ENCODE measurements around the gene EVI2B.
"Not testable (repeated sequence)": the region's sequence is repeated elsewhere in the genome, so short reads cannot be mapped to it uniquely, and the experiment has no call there.

The EVI2B gene

GRCh38 chr17:31327534-31328159 lies 13.8 kb upstream of the EVI2B start:
- H3K36me3 ChIP-seq (ENCODE audit: control insufficient read depth in 5 of 5, insufficient read depth in 5 of 5, low read length in 5 of 5) = peaks cover 7 to 19% (median 15%) of the 10 kb centered on the region in 5 donors
- H3K9me3 ChIP-seq (ENCODE audit: control insufficient read depth in 5 of 5, low read length in 5 of 5) = no peaks in the 10 kb centered on the region
- no peaks in the 10 kb centered on the region for H3K4me1 ChIP-seq (ENCODE audit: control insufficient read depth in 5 of 5, insufficient read depth in 5 of 5, low read length in 5 of 5)
- no peak overlapping the region for H3K27ac ChIP-seq (ENCODE audit: low read depth, low read length)
- H3K9ac ChIP-seq (ENCODE audit: low read length in 5 of 5) = no peak overlapping the region
- no peak overlapping the region for H3K4me3 ChIP-seq (ENCODE audit: low read depth in 1 of 5, low read length in 5 of 5)
- no peaks in the 10 kb centered on the region for H3K27me3 ChIP-seq (ENCODE audit: control insufficient read depth in 5 of 5, insufficient read depth in 4 of 5, low read length in 5 of 5)

- Histone ChIP-seq H3K27me3 (ENCODE audit: control insufficient read depth in 5 of 5, insufficient read depth in 4 of 5, low read length in 5 of 5) (no peaks in the 10 kb centered on the region), H3K9me3 (ENCODE audit: control insufficient read depth in 5 of 5, low read length in 5 of 5) (no peaks in the 10 kb centered on the region), H3K4me1 (ENCODE audit: control insufficient read depth in 5 of 5, insufficient read depth in 5 of 5, low read length in 5 of 5) (peaks cover 0 to 4% (median 3%) of the 10 kb centered on the region in 5 donors), H3K27ac (ENCODE audit: low read depth, low read length) (no peak overlapping the region), H3K4me3 (ENCODE audit: low read depth in 1 of 5, low read length in 5 of 5) (no peak overlapping the region), H3K9ac (ENCODE audit: low read length in 5 of 5) (no peak overlapping the region), H3K36me3 (ENCODE audit: control insufficient read depth in 5 of 5, insufficient read depth in 5 of 5, low read length in 5 of 5) (peaks cover 0 to 17% (median 15%) of the 10 kb centered on the region in 5 donors)
Observed at GRCh38 chr17:31323551-31323950, 9.7 kb upstream of the EVI2B start.

- H3K9me3 ChIP-seq (ENCODE audit: control insufficient read depth in 5 of 5, low read length in 5 of 5) = no peaks in the 10 kb centered on the region
- H3K4me1 ChIP-seq (ENCODE audit: control insufficient read depth in 5 of 5, insufficient read depth in 5 of 5, low read length in 5 of 5) = peaks cover 0 to 12% (median 5%) of the 10 kb centered on the region in 5 donors
- H3K9ac ChIP-seq (ENCODE audit: low read length in 5 of 5) = no peak overlapping the region
- no peak overlapping the region for H3K4me3 ChIP-seq (ENCODE audit: low read depth in 1 of 5, low read length in 5 of 5)
- H3K36me3 ChIP-seq (ENCODE audit: control insufficient read depth in 5 of 5, insufficient read depth in 5 of 5, low read length in 5 of 5) = peaks cover 0 to 9% (median 7%) of the 10 kb centered on the region in 5 donors
- no peaks in the 10 kb centered on the region for H3K27me3 ChIP-seq (ENCODE audit: control insufficient read depth in 5 of 5, insufficient read depth in 4 of 5, low read length in 5 of 5)
- no peak overlapping the region for H3K27ac ChIP-seq (ENCODE audit: low read depth, low read length)
Observed at GRCh38 chr17:31321966-31322365, 8.1 kb upstream of the EVI2B start.

DNA sequence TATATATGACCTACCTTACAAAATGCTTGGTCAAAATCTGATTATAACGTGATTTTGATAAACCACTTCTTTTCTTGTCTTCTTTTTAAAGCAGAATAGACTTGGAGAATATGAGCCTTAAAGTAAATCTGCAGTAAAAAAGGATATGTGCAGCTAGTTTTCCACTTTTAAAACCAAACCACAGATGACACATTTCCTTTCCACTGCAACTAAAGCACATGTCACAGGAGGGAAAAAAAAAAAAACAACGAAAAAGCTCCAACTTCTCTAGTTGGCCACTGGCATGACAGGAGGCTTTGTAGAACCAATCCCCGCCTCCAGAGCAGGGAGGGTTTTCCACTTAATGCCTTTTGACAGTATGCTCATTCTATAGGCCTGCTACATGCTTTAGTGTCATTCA lies 7.6 kb upstream of the EVI2B start, which contains the start of gene EVI2A:
Gene EVI2A (minus strand): TSS at position 142 of the 400 bp plus-strand sequence. CDS start 2,609 bp downstream, outside the sequence.
- Histone ChIP-seq H3K4me1 (ENCODE audit: control insufficient read depth in 5 of 5, insufficient read depth in 5 of 5, low read length in 5 of 5) (peaks cover 0 to 12% (median 5%) of the 10 kb centered on the region in 5 donors), H3K4me3 (ENCODE audit: low read depth in 1 of 5, low read length in 5 of 5) (peak within 1 kb of the TSS; percentile 28 to 54 (median 39)), H3K36me3 (ENCODE audit: control insufficient read depth in 5 of 5, insufficient read depth in 5 of 5, low read length in 5 of 5) (peaks cover 0 to 8% (median 7%) of the 10 kb centered on the region in 5 donors), H3K9me3 (ENCODE audit: control insufficient read depth in 5 of 5, low read length in 5 of 5) (no peaks in the 10 kb centered on the region), H3K9ac (ENCODE audit: low read length in 5 of 5) (peak within 1 kb of the TSS in 1 of 5 donors; percentile 49), H3K27me3 (ENCODE audit: control insufficient read depth in 5 of 5, insufficient read depth in 4 of 5, low read length in 5 of 5) (no peaks in the 10 kb centered on the region), H3K27ac (ENCODE audit: low read depth, low read length) (peak within 1 kb of the TSS; percentile 13)

DNA sequence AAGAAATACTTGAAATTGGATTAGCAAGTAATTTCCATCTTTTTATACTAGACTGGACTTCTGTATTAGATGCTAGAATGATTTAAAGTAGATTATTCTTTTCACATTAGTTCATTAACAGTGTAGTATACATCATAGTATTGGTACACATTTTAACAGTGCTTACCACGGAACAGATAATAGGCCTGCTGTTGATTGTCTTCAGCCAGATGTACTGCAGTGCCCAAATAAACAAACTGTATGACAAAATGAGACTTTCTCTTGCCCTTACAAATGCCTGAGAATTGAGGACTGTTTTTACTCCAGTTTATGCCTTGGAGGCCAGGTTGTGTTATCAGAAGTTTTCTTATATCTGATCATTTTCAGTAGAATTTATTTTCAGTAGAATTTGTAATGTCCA lies 6.9 kb upstream of the EVI2B start:
- Histone ChIP-seq H3K4me1 (ENCODE audit: control insufficient read depth in 5 of 5, insufficient read depth in 5 of 5, low read length in 5 of 5) (peaks cover 0 to 14% (median 5%) of the 10 kb centered on the region in 5 donors), H3K4me3 (ENCODE audit: low read depth in 1 of 5, low read length in 5 of 5) (peak overlapping the region; percentile 28 to 51 (median 39)), H3K9ac (ENCODE audit: low read length in 5 of 5) (peak overlapping the region in 1 of 5 donors; percentile 49), H3K9me3 (ENCODE audit: control insufficient read depth in 5 of 5, low read length in 5 of 5) (no peaks in the 10 kb centered on the region), H3K27me3 (ENCODE audit: control insufficient read depth in 5 of 5, insufficient read depth in 4 of 5, low read length in 5 of 5) (no peaks in the 10 kb centered on the region), H3K27ac (ENCODE audit: low read depth, low read length) (peak overlapping the region; percentile 13), H3K36me3 (ENCODE audit: control insufficient read depth in 5 of 5, insufficient read depth in 5 of 5, low read length in 5 of 5) (peaks cover 0 to 2% (median under 1%) of the 10 kb centered on the region in 5 donors)

- no peak overlapping the region for H3K27ac ChIP-seq (ENCODE audit: low read depth, low read length)
- H3K27me3 ChIP-seq (ENCODE audit: control insufficient read depth in 5 of 5, insufficient read depth in 4 of 5, low read length in 5 of 5) = no peaks in the 10 kb centered on the region
- H3K4me3 ChIP-seq (ENCODE audit: low read depth in 1 of 5, low read length in 5 of 5) = peak overlapping the region in 2 of 5 donors; percentile 28 to 42
- no peaks in the 10 kb centered on the region for H3K36me3 ChIP-seq (ENCODE audit: control insufficient read depth in 5 of 5, insufficient read depth in 5 of 5, low read length in 5 of 5)
- no peaks in the 10 kb centered on the region for H3K9me3 ChIP-seq (ENCODE audit: control insufficient read depth in 5 of 5, low read length in 5 of 5)
- H3K4me1 ChIP-seq (ENCODE audit: control insufficient read depth in 5 of 5, insufficient read depth in 5 of 5, low read length in 5 of 5) = peaks cover 0 to 15% (median 5%) of the 10 kb centered on the region in 5 donors
- peak overlapping the region in 1 of 5 donors; percentile 51 for H3K9ac ChIP-seq (ENCODE audit: low read length in 5 of 5)
Observed at GRCh38 chr17:31320241-31320640, 6.4 kb upstream of the EVI2B start.

DNA sequence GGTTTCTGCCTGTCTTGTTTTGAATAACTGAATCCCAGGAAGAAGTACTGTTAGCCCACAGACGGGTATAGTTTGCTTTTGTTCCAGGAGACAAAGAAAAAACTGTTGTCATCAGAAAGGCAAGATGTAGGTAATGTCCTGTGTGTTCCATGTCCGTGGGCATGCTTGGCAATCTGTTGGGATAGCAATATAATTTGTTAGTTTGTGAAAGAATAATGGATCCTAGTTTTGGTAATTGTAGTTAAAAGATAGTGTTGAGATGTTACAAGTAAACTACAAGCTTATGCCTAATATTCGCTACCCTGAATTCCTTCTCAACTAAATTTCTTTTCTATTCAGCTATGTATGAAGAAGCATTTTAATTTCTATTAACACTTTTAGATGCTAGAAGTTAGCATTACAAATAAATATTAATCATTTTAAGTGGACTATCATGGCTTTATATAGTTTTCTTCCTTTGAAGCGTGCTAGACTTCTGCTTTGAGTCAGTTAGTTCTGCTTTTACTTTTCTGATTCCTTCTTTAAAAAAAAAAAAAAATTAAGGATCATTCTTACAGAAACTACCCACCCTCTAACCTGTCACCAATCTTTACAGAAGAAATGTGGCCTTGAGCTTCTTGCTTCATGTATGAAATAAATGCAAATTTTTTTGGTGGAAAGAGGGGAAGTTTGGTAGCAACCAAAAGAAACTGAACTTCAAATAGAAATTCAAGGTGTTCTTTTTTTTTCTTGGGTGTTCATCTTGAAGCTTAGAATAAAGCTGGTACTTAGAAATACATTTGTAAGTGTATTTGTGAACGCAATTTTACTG lies 5.2 kb upstream of the EVI2B start:
- peak overlapping the region; percentile 36 to 63 (median 62) for H3K4me3 ChIP-seq (ENCODE audit: low read depth in 1 of 5, low read length in 5 of 5)
- H3K9me3 ChIP-seq (ENCODE audit: control insufficient read depth in 5 of 5, low read length in 5 of 5) = no peaks in the 10 kb centered on the region
- peaks cover 0 to 18% (median 5%) of the 10 kb centered on the region in 5 donors for H3K4me1 ChIP-seq (ENCODE audit: control insufficient read depth in 5 of 5, insufficient read depth in 5 of 5, low read length in 5 of 5)
- peak overlapping the region; percentile 69 for H3K27ac ChIP-seq (ENCODE audit: low read depth, low read length)
- no peaks in the 10 kb centered on the region for H3K27me3 ChIP-seq (ENCODE audit: control insufficient read depth in 5 of 5, insufficient read depth in 4 of 5, low read length in 5 of 5)
- H3K9ac ChIP-seq (ENCODE audit: low read length in 5 of 5) = peak overlapping the region; percentile 31 to 57 (median 42)
- H3K36me3 ChIP-seq (ENCODE audit: control insufficient read depth in 5 of 5, insufficient read depth in 5 of 5, low read length in 5 of 5) = no peaks in the 10 kb centered on the region

DNA sequence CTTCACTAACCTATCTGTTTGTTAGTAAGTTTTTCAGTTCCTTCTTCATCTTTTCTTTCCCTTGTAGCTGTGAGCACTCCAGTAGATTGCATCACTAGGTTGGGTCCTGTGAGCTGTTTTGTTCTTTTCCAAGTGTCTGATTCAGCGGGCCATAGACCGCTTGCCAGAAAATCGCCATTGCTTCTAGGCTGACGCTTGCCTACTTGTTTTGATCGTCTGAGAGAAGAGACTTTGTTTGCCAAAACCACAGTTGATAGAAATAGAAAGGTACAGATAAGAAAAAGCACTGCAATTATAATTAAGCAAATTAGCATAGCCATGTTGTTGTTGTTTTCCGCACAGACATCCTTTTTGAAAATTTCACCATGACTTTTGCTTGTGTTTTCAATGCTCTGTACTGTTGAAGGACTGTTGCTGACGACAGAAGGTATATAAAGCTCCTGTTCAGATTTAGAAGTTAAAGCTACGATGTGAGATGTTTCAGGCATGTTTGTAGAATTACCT lies 4.5 kb upstream of the EVI2B start:
- Histone ChIP-seq H3K27ac (ENCODE audit: low read depth, low read length) (peak overlapping the region; percentile 69), H3K27me3 (ENCODE audit: control insufficient read depth in 5 of 5, insufficient read depth in 4 of 5, low read length in 5 of 5) (no peaks in the 10 kb centered on the region), H3K4me3 (ENCODE audit: low read depth in 1 of 5, low read length in 5 of 5) (peak overlapping the region; percentile 36 to 63 (median 62)), H3K36me3 (ENCODE audit: control insufficient read depth in 5 of 5, insufficient read depth in 5 of 5, low read length in 5 of 5) (no peaks in the 10 kb centered on the region), H3K4me1 (ENCODE audit: control insufficient read depth in 5 of 5, insufficient read depth in 5 of 5, low read length in 5 of 5) (peaks cover 0 to 18% (median 5%) of the 10 kb centered on the region in 5 donors), H3K9ac (ENCODE audit: low read length in 5 of 5) (peak overlapping the region; percentile 31 to 57 (median 42)), H3K9me3 (ENCODE audit: control insufficient read depth in 5 of 5, low read length in 5 of 5) (no peaks in the 10 kb centered on the region)

GRCh38 chr17:31314782-31315100 lies 887 bp upstream of the EVI2B start:
- Histone ChIP-seq H3K27me3 (ENCODE audit: control insufficient read depth in 5 of 5, insufficient read depth in 4 of 5, low read length in 5 of 5) (no peaks in the 10 kb centered on the region), H3K9me3 (ENCODE audit: control insufficient read depth in 5 of 5, low read length in 5 of 5) (no peaks in the 10 kb centered on the region), H3K4me1 (ENCODE audit: control insufficient read depth in 5 of 5, insufficient read depth in 5 of 5, low read length in 5 of 5) (peaks cover 0 to 18% (median 5%) of the 10 kb centered on the region in 5 donors), H3K36me3 (ENCODE audit: control insufficient read depth in 5 of 5, insufficient read depth in 5 of 5, low read length in 5 of 5) (no peaks in the 10 kb centered on the region), H3K4me3 (ENCODE audit: low read depth in 1 of 5, low read length in 5 of 5) (no peak overlapping the region), H3K27ac (ENCODE audit: low read depth, low read length) (no peak overlapping the region), H3K9ac (ENCODE audit: low read length in 5 of 5) (no peak overlapping the region)

DNA sequence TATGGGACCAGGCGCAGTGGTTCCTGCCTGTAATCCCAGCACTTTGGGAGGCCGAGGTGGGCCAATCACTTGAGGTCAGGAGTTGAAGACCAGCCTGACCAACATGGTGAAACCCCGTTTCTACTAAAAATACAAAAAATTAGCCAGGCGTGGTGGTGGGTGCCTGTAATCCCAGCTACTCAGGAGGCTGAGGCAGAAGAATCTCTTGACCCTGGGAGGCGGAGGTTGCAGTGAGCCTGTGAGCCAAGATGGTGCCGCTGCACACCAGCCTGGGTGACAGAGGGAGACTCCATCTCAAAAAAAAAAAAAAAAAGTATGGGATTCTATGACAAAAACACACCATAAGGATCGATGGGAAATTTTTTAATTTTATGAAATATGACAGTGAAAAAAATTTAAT lies 1.6 kb downstream of the EVI2B start:
- H3K9me3 ChIP-seq (ENCODE audit: control insufficient read depth in 5 of 5, low read length in 5 of 5); H3K27me3 ChIP-seq (ENCODE audit: control insufficient read depth in 5 of 5, insufficient read depth in 4 of 5, low read length in 5 of 5); H3K27ac ChIP-seq (ENCODE audit: low read depth, low read length); H3K9ac ChIP-seq (ENCODE audit: low read length in 5 of 5); H3K36me3 ChIP-seq (ENCODE audit: control insufficient read depth in 5 of 5, insufficient read depth in 5 of 5, low read length in 5 of 5): not testable (repeated sequence)
- peak overlapping the region in 1 of 5 donors; percentile 48 for H3K4me3 ChIP-seq (ENCODE audit: low read depth in 1 of 5, low read length in 5 of 5)
- peaks cover 0 to 11% (median 1%) of the 10 kb centered on the region in 5 donors for H3K4me1 ChIP-seq (ENCODE audit: control insufficient read depth in 5 of 5, insufficient read depth in 5 of 5, low read length in 5 of 5)
